Breast epithelium (tissue), 4 donors: ENCODE measurements around the gene BAD. TPM values are rescaled to one million over a fixed set of nuclear protein-coding genes. Genes with fewer than 3 reads are reported as not detected.

Experiments used
- DNase-seq, 2 donors: peaks; one replicate each; pipeline ENCODE4 v3.0.0-alpha.2; 2019; ENCODE audit warnings: low spot score in 2 of 2
- H3K27ac ChIP-seq, 2 donors: fragments of 200-600 bp; sonication (generic) in 1 of 2; one replicate each; pipeline ENCODE4 v1.5.1; 2016 to 2019; ENCODE audit warnings: mild to moderate bottlenecking in 1 of 2
- H3K27me3 ChIP-seq, 2 donors: fragments of 200-600 bp; sonication (generic) in 1 of 2; one replicate each; pipeline versions ENCODE4 v1.5.1 to v1.6.0; 2017 to 2019; ENCODE audit warnings: control low read depth in 1 of 2, mild to moderate bottlenecking in 1 of 2
- H3K36me3 ChIP-seq: fragments of 200-600 bp; one replicate; pipeline ENCODE4 v1.5.1; 2019
- H3K4me1 ChIP-seq, 2 donors: fragments of 200-600 bp; sonication (generic); one replicate each; pipeline ENCODE4 v1.5.1; 2016 to 2019; ENCODE audit warnings: control low read depth in 1 of 2
- H3K4me3 ChIP-seq, 3 donors: fragments of 200-600 bp; sonication (generic); 1 replicate in 2 of 3; 2 replicates in 1 of 3; pipeline ENCODE4 v1.5.1; 2016 to 2019; ENCODE audit warnings: mild to moderate bottlenecking in 3 of 3, moderate library complexity in 2 of 3
- H3K9me3 ChIP-seq, 2 donors: fragments of 200-600 bp; sonication (generic) in 1 of 2; one replicate each; pipeline ENCODE4 v1.5.1; 2016 to 2019; ENCODE audit warnings: control low read depth in 1 of 2
- CTCF ChIP-seq, 3 donors: fragments of 450-650 bp; IDR thresholded peaks; one replicate each; pipeline ENCODE4 v1.5.1; 2016 to 2017; ENCODE audit warnings: antibody characterized with exemption in 3 of 3, mild to moderate bottlenecking in 3 of 3, moderate library complexity in 3 of 3
- POLR2A ChIP-seq: fragments of 450-650 bp; IDR thresholded peaks from one replicate; pipeline ENCODE4 v1.6.1; 2016; ENCODE audit warnings: antibody characterized with exemption, mild to moderate bottlenecking, moderate library complexity
- POLR2AphosphoS5 ChIP-seq, 3 donors: sonication (generic); formaldehyde crosslinking; IDR thresholded peaks; one replicate each; pipeline ENCODE4 v1.6.1; 2017; ENCODE audit warnings: antibody characterized with exemption in 3 of 3
- intact Hi-C: fragments of 100-400 bp; cut with DNase I; formaldehyde crosslinking; loops from one replicate; pipeline ENCODE4 v1.15.1; 2023; ENCODE audit warnings: low total_unique reads
- total RNA-seq, 3 donors: library from RNA; depleted of rRNA; stranded (reverse); fragments of >200 nt; gene quantifications; one replicate each; pipeline ENCODE4 v1.1.0, GENCODE V29; 2016

Gene BAD
- total RNA-seq, 3 donors from 2014 or later, result 80.3 to 107 (median 87.5) TPM

DNA sequence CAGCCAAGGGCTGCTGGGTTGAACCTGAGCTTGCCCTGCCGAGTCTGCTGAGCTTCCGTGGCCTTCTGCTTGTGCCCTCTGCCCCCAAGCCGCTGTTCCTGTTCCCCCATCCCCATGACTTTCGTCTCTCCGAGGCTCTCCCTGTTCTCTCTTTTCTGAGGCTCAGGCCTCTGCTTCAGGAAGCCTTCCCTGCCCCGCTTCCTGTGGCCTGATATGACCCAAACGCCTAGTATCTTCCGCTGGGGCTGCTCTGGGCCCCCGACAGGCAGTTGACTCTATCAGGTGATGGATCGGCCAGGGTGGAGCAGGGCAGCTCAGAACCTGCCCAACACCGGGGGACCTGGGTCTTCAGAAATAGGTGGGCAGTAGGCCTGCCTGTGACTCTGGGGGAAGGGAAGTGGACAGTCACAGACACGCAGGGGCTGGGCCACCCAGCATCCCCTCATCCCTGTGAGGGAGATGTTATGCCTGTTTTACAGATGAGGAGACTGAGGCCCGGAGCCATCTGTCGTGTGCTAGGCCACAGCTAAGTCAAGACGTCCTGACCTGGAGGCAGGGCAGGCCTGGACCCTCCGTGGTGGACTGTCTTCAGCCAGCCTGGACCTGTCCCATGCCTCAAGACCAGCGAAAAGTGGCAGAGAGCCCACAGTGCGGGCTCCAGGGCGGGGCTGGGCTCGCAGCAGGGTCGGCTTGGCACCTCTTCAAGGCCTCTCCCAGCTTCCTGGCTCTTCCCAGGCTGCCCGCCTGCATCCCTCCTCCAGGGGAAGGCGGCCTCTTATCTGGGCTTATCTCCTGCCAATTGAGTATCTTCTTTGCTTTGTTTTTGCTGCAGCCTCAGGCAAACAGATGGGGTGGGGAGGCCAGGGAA, 16.2 kb downstream of the BAD start:
- Histone ChIP-seq H3K9me3 (no peaks in the 10 kb centered on the region), H3K4me1 (peaks cover 6 to 25% of the 10 kb centered on the region in 2 donors), H3K36me3 (no peaks in the 10 kb centered on the region), H3K27me3 (no peaks in the 10 kb centered on the region), H3K4me3 (peak overlapping the region; percentile 77 to 97 (median 79)), H3K27ac (peak overlapping the region; percentile 95 to 100)
- TF ChIP-seq POLR2A, result no peak
- TF ChIP-seq POLR2AphosphoS5 (IDR thresholded peaks at IDR 0.05), result no peak
- TF ChIP-seq CTCF (IDR thresholded peaks at IDR 0.05), result no peak
- peak in 1 of 2 donors; percentile 56 for DNase-seq
- intact Hi-C loops, result loop anchor here (5.0 kb wide), 1 partner anchor 681 kb away; no protein-coding TSS in a partner anchor

DNA sequence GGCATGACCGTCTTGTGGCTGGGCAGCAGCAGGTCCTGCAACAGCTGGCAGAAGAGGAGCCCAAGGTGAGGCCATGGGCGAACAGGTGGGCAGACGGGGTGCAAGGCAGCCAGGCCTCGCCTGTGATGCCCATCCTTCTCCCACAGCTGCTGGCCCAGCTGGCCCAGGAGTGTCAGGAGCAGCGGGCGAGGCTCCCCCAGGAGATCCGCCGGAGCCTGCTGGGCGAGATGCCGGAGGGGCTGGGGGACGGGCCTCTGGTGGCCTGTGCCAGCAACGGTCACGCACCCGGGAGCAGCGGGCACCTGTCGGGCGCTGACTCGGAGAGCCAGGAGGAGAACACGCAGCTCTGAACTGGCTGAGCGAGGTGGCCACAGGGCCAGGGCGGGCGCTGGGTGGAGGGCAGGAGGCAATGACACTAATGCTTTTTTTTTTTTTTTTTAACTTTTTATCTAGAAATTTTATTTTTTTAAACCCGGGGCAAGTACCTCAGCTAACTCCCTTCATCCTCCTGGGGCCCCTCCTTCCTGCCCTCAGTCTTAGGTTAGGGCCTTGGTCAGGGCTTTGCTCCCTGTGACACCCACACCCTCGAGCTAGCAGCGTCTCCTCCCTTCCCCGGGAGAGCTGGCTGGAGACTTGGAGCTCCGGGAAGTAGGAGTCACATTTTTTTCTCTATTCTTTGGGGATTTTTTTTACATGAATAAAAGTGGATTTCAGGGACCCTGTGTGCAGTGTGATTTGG, 17.1 kb downstream of the BAD start:
- Histone ChIP-seq H3K36me3 (no peaks in the 10 kb centered on the region), H3K4me3 (no peak overlapping the region), H3K9me3 (no peaks in the 10 kb centered on the region), H3K4me1 (peaks cover 6 to 25% of the 10 kb centered on the region in 2 donors), H3K27ac (peak overlapping the region; percentile 95 to 100), H3K27me3 (no peaks in the 10 kb centered on the region)
- TF ChIP-seq POLR2A (no peak), CTCF (IDR thresholded peaks at IDR 0.05) (no peak), POLR2AphosphoS5 (IDR thresholded peaks at IDR 0.05) (no peak)
- peak in 1 of 2 donors; percentile 33 for DNase-seq
- intact Hi-C loops, result loop anchor here (5.0 kb wide), 1 partner anchor 680 kb away; no protein-coding TSS in a partner anchor

DNA sequence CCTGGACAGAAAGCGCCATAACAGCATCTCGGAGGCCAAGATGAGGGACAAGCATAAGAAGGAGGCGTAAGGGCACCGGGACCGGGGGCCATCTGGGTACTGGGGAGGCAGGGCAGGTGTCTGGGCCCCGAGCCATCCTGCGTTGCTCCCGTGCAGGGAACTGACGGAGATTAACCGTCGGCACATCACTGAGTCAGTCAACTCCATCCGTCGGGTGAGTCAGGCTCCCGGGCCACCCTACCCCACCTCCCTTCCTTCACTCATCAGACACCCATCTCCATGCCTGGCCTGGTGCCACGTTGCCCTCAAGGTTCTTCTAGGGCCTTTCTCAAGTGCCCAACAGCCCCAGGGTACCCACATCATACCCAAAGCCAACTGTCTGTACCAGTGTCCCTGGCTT, 18.1 kb downstream of the BAD start:
- H3K4me1 ChIP-seq, result peaks cover 6 to 18% of the 10 kb centered on the region in 2 donors
- no peaks in the 10 kb centered on the region for H3K36me3 ChIP-seq
- H3K27ac ChIP-seq, result no peak overlapping the region
- TF ChIP-seq POLR2A (no peak), CTCF (IDR thresholded peaks at IDR 0.05) (no peak), POLR2AphosphoS5 (IDR thresholded peaks at IDR 0.05) (no peak)
- no peaks in the 10 kb centered on the region for H3K27me3 ChIP-seq
- intact Hi-C loops, result loop anchor here (5.0 kb wide), 1 partner anchor 679 kb away; no protein-coding TSS in a partner anchor
- no peak overlapping the region for H3K4me3 ChIP-seq
- no peaks in the 10 kb centered on the region for H3K9me3 ChIP-seq
- DNase-seq, result no peak

- no peaks in the 10 kb centered on the region for H3K36me3 ChIP-seq
- DNase-seq, result no peak
- peaks cover 6 to 18% of the 10 kb centered on the region in 2 donors for H3K4me1 ChIP-seq
- H3K27ac ChIP-seq, result no peak overlapping the region
- intact Hi-C loops, result loop anchor here (5.0 kb wide), 1 partner anchor 678 kb away; no protein-coding TSS in a partner anchor
- H3K27me3 ChIP-seq, result no peaks in the 10 kb centered on the region
- no peak for TF ChIP-seq POLR2AphosphoS5 (IDR thresholded peaks at IDR 0.05)
- TF ChIP-seq CTCF (IDR thresholded peaks at IDR 0.05), result no peak
- no peak for TF ChIP-seq POLR2A
- H3K9me3 ChIP-seq, result no peaks in the 10 kb centered on the region
- H3K4me3 ChIP-seq, result no peak overlapping the region
These were observed 19.0 kb downstream of the BAD start for GRCh38 chr11:64265176-64266160.
